DND-41 (cell line): ENCODE results near the gene HEG1.

ENCODE experiments used
- ATAC-seq: fragments of 200-7000 bp; cut with Tn5 transposase; 3 replicates; pipeline ENCODE4 v1.9.1; 2021; ENCODE audit warnings: low read depth; ENCODE audit not compliant: insufficient read depth
- DNase-seq: peaks from one replicate; pipeline ENCODE4 v3.0.0-alpha.2; 2020
- H2AFZ ChIP-seq: 2 replicates; pipeline ENCODE4 v1.6.0; 2012; ENCODE audit warnings: low read depth, low read length
- H3K27ac ChIP-seq: 2 replicates; pipeline ENCODE4 v1.5.1; 2012; ENCODE audit warnings: low read length, inconsistent platforms
- H3K27me3 ChIP-seq: fragments of 200-600 bp; sonication (generic); 2 replicates; pipeline ENCODE4 v1.6.0; 2012; ENCODE audit warnings: low read length, mild to moderate bottlenecking, inconsistent platforms; ENCODE audit not compliant: insufficient read depth, poor library complexity
- H3K36me3 ChIP-seq: 2 replicates; pipeline ENCODE4 v1.5.1; 2012; ENCODE audit warnings: low read length, inconsistent platforms; ENCODE audit not compliant: insufficient read depth
- H3K4me1 ChIP-seq: 2 replicates; pipeline ENCODE4 v1.5.1; 2012; ENCODE audit warnings: mild to moderate bottlenecking, low read length; ENCODE audit not compliant: insufficient read depth
- H3K4me2 ChIP-seq: 2 replicates; pipeline ENCODE4 v1.6.0; 2012; ENCODE audit warnings: mild to moderate bottlenecking, moderate library complexity, low read length, inconsistent platforms; ENCODE audit not compliant: insufficient read depth
- H3K4me3 ChIP-seq, 2 experiments: fragments of 200-600 bp in 1 of 2; shearing (Covaris generic) in 1 of 2; 2 replicates each; pipeline ENCODE4 v1.5.1; 2012 to 2016; ENCODE audit warnings: inconsistent platforms in 2 of 2, low read length in 2 of 2, mild to moderate bottlenecking in 2 of 2, low read depth in 1 of 2, moderate library complexity in 1 of 2
- H3K79me2 ChIP-seq: 2 replicates; pipeline ENCODE4 v1.6.0; 2012; ENCODE audit warnings: low read length, inconsistent platforms; ENCODE audit not compliant: insufficient read depth
- H3K9ac ChIP-seq: 2 replicates; pipeline ENCODE4 v1.6.0; 2012; ENCODE audit warnings: low read depth, mild to moderate bottlenecking, inconsistent platforms, low read length, moderate library complexity
- H3K9me3 ChIP-seq: 2 replicates; pipeline ENCODE4 v1.5.1; 2012; ENCODE audit warnings: low read length, moderate library complexity, mild to moderate bottlenecking, inconsistent platforms; ENCODE audit not compliant: insufficient read depth, severe bottlenecking
- H4K20me1 ChIP-seq: 2 replicates; pipeline ENCODE4 v1.6.0; 2012; ENCODE audit warnings: low read length; ENCODE audit not compliant: insufficient read depth
- CTCF ChIP-seq: IDR thresholded peaks from 2 replicates; pipeline ENCODE4 v1.5.1; 2012; ENCODE audit warnings: borderline replicate concordance, low read length, moderate library complexity, mild to moderate bottlenecking; ENCODE audit not compliant: poor library complexity, severe bottlenecking; ENCODE audit errors: extremely low read depth
- EZH2 ChIP-seq: IDR thresholded peaks from 3 replicates; pipeline ENCODE4 v1.6.1; 2012; ENCODE audit warnings: borderline replicate concordance, low read depth, mild to moderate bottlenecking, moderate library complexity, low read length, inconsistent platforms; ENCODE audit not compliant: severe bottlenecking

The HEG1 gene

GRCh38 chr3:125052624-125053303, 3.0 kb downstream of the HEG1 start:
- H3K27ac ChIP-seq: no peak overlapping the region
- TF ChIP-seq CTCF (no peak), EZH2 (no peak)
- H3K79me2 ChIP-seq: no peaks in the 10 kb centered on the region
- no peak overlapping the region for H3K9ac ChIP-seq
- peak overlapping the region; percentile 80 for H3K4me2 ChIP-seq
- no peaks in the 10 kb centered on the region for H3K9me3 ChIP-seq
- H2AFZ ChIP-seq: no peak overlapping the region
- ATAC-seq (no peak), DNase-seq (no peak)
- no peaks in the 10 kb centered on the region for H3K36me3 ChIP-seq
- H3K4me3 ChIP-seq: peak overlapping the region in 1 of 2 experiments; percentile 44; a peak in 2 of 4 replicates
- peaks cover 14% of the 10 kb centered on the region for H3K27me3 ChIP-seq
- H3K4me1 ChIP-seq: peaks cover 56% of the 10 kb centered on the region
- H4K20me1 ChIP-seq: peaks cover 41% of the 10 kb centered on the region

GRCh38 chr3:125051715-125052581, 3.8 kb downstream of the HEG1 start:
- no peak for TF ChIP-seq CTCF
- no peak for TF ChIP-seq EZH2
- ATAC-seq (peak; percentile 71), DNase-seq (peak; percentile 82)
- Histone ChIP-seq H2AFZ (no peak overlapping the region), H3K27me3 (peaks cover 8% of the 10 kb centered on the region), H4K20me1 (peaks cover 45% of the 10 kb centered on the region), H3K9me3 (no peaks in the 10 kb centered on the region), H3K9ac (0 out of 2 replicates have a peak overlapping the region, but pooled peaks have one; percentile 22), H3K4me1 (peaks cover 56% of the 10 kb centered on the region), H3K79me2 (no peaks in the 10 kb centered on the region), H3K27ac (peak overlapping the region; percentile 43), H3K4me2 (peak overlapping the region; percentile 80), H3K36me3 (no peaks in the 10 kb centered on the region), H3K4me3 (peak overlapping the region in 1 of 2 experiments; percentile 44; a peak in 2 of 4 replicates)

GRCh38 chr3:125051205-125051604, 4.6 kb downstream of the HEG1 start:
- DNase-seq: no peak
- Histone ChIP-seq H3K9me3 (no peaks in the 10 kb centered on the region), H3K27ac (peak overlapping the region; percentile 43), H3K4me3 (peak overlapping the region in 1 of 2 experiments; percentile 44; a peak in 2 of 4 replicates), H3K4me2 (peak overlapping the region; percentile 80), H3K9ac (0 out of 2 replicates have a peak overlapping the region, but pooled peaks have one; percentile 22), H3K27me3 (peaks cover 2% of the 10 kb centered on the region), H4K20me1 (peaks cover 48% of the 10 kb centered on the region), H3K36me3 (no peaks in the 10 kb centered on the region), H2AFZ (no peak overlapping the region), H3K79me2 (no peaks in the 10 kb centered on the region), H3K4me1 (peaks cover 50% of the 10 kb centered on the region)
- TF ChIP-seq EZH2: no peak
- TF ChIP-seq CTCF: no peak
- no peak for ATAC-seq
